Putamen (tissue), 1 donor: ENCODE results near the gene LSM7.

Experiments used
- DNase-seq: peaks from one replicate; pipeline ENCODE4 v3.0.0-alpha.2; 2016; ENCODE audit warnings: low spot score

Gene LSM7

DNA sequence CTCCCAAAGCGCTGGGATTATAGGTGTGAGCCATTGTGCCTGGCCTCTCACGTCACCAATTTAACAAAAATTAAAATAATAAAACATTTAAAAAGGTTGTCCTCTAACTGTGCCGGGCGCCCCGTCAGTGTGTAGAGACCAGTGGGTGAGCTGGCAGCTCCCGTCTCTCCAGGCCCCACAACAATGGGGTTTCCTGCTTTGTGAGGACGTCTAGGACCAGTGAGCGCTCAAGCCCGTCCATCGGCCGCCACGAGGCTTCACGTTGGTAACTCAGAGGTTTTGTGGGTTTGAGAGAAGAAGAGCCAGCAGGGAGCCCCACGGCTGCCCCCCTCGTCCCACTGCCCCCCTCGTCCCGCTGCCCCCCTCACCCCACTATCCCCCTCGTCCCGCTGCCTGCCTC is 4.7 kb downstream of the LSM7 start:
- DNase-seq = no peak

DNA sequence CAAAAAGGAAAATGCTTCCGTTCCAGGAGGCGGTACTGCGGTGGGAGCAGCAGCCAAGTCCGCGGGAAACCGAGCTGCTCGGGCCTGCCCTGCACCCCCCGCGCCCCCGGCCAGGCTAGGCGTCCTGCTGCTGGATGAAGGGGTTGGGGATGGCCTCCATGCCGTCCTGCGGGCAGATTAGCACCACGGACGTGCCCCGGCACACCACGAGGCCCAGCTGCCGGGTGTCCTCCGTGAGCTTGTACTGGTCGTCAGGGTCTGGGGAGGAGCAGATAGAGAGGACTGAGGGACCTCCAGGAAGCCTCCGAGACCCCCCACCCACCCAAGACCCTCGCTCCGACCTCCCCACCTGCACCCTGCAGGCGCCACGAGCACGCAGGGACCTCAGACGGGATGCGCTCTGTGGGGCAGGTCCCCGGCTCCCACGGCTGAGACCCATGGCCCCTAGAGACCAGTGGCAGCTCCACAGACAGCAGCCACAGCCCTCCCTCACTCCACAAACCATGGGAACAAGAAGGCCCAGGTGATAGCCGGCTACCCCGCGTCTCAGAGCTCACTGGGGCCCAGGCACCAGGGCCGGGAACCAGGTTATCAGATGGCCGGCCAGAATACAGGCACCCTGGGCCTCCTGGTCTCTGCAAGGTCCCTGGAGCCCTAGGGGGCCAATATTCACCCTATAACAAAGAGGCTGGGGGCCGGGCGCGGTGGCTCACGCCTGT is 6.7 kb downstream of the LSM7 start:
- DNase-seq = no peak

DNA sequence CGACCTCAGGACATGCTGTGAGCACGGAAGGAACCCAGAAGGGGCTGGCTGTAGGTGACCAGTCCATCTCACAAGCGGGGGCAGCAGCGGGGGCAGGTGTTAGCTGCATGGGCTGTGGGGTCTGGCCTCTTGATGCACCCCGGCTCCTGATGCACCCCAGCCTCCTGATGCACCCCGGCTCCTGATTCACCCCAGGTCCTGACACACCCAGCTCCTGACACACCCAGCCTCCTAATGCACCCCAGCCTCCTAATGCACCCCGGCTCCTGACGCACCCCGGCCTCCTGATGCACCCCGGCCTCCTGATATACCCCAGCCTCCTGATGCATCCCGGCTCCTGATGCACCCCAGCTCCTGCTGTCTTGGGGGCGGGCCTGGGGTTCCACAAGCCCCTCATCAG is 7.4 kb downstream of the LSM7 start:
- no peak for DNase-seq

DNA sequence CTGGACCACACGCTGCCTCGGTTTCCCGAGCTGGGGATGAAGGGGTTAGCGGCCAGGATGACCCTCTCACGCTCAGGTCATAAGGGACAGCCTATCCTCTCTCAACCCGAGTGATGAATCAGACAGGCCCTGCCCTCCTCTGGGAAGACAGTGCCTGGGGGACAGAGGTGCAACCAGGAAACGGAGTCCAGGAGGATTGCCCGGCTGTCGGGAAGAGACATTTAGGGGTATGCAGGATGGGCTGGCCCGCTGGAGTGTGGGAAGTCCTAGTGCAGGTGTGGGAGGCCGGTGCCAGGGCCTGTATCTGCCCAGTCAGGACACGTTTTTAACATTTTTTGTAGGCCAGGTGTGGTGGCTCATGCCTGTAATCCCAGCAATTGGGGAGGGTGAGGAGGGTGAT is 8.3 kb downstream of the LSM7 start:
- DNase-seq = no peak

DNA sequence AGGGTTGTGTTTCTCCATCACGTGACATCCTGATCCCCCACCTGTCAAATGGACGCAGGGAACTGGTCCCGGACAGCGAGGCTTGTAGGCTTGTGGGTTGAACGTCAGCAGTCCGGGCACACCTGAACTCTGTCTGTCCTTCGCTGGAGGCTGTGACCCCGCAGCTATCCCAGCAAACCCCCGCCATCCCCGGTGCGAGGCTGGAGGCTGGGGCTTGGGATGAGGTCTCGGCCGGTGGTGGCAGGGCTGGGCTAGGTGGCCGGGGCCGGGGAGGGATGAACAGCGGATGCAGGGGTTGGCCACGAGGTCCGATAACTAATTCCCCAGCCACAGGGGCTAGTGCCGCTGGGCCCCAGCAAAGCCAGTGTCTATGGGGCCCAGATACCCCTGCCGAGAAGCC is 8.8 kb downstream of the LSM7 start:
- no peak for DNase-seq

DNA sequence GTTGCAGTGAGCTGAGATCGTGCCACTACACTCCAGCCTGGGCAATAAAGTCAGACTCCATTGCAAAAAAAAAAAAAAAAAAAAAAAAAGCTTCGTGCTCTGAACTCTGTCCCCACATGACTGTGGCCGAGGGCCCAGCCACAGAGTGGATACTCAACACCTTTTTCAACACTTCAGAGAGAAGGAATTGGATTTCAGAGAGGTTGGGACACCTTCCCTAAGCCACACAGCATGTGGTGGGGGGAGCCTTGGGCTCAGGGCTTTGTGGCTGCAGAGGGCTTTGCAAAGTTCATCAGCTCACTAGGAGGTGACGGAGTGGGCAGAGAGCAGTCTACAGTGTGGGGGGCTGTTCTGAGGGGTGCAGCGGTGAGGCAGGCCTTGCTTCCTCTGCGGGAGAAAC is 9.5 kb downstream of the LSM7 start:
- no peak for DNase-seq

DNA sequence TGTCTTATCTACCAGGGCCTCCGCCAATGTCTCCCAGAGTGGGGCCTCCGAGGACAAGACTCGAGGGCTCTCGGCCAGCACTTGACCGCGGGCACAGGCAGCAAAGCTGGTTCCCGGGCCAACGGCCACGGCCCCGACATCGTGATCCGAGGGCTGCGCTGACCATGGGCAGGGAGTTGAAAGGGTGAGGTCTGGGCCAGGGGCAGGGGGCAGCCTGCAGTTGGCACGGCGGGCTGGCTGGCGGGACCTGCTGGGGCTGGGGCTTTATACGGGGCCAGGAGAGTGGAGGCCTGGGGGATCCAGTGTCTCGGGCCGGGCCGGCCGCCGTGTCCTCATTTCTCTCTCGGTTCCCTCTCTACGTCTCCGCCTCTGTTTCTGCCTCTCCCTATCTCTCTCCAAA is 10.6 kb downstream of the LSM7 start:
- DNase-seq = no peak

DNA sequence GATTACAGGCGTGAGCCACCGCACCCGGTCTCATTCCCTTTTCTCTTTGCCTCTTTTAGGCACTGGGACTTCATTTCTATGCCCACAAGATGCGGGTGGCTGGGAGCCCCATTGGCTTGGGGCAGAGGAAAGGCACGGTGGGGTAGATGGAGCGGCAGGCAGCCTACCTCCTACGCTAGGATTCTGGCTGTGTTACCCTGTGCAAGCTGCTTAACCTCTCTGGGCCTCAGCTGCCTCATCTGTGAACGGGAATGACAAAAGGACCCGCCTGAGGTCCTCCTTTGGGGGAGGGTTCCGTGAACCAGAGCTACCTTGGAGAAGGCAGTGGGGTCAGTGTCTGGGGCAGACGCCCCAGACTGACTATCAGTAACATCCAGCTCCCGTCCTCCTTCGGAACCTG is 11.1 kb downstream of the LSM7 start:
- DNase-seq = no peak

DNA sequence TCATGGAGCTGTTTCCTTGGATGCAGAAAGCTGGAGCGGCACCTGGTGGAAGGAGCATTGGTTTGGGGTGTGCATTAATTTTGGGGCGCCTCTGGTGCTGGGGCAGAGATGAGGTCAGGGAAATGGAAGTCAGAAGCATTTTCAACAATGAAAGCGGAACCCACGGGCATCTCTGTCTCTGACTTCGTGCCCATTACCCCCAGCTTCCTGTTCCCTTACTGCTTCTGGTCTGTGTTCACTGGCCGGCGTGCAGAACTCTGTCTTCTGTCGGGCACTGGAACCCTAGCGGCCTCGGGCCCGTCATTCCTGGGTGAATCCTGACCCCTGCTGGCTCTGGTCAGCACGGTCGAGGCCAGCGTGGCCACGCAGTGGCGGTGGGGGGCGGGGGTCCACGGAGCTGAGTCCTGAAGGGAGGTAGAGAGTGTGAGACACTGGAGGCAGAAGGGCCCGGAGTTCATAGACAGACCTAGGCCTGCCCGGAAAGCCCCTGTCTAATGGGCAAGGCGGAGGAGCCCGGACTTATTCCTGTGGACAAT is 12.5 kb downstream of the LSM7 start:
- peak; percentile 74 for DNase-seq

DNA sequence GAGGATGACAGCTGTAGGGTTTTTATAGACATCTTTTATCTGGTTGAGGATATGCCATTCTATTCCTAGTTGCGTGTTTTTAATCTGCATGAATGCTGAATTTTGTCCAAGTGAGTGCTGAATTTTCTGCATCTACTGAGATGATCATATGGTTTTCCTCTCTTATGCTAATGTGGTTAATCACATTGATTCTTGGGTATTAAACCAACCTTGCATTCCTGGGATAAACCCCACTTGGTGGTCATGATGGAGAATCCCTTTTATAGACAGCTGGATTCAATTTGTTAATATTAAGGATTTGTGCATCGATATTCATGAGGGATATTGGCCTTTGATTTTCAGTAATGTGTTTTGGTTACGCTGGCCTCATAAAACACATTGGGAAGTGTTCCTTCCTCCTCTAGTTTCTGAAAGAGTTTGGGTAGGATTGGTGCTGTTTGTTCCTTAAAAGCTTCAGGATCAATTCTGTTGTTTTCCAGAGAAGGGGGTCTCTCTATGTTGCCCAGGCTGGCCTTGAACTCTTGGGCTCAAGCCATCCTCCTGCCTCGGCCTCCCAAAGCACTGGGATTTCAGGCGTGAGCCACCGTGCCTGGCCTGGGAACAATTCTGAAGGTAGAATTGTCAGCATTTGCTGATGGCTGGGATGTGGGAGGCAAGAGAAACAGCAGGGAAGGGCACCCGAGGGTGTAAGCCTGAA is 13.1 kb downstream of the LSM7 start:
- no peak for DNase-seq

DNA sequence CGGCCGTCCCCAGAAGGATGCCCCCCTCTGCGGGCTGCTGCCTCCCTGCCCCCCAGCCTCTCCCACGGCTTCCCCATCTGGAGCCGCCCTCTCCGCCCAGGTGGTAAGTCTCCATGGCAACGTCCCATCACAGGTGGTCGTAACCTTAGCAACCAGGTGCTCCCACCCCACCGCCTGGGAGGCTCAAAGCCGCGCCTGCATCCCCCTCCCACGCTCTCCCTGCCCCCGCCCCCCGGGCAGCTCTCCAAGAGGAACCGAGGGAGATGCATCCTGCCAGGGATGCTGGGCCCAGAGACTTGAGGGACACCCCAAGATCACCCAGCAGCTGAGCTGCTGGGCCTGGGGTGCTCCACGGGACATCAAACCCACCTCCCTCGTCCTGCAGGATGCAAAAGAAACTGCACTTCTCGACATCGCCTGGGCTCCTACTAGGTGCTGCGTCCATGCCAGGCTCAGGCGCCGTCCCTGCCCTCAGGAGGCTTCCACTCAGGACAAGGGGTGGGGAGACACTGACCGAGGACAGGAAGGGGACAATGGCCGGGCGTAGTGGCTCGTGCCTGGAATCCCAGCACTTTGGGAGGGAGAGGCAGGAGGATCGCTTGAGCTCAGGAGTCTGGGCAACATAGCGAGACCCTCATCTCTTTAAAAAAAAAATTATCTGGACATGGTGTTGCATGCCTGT is 15.4 kb downstream of the LSM7 start:
- no peak for DNase-seq

DNA sequence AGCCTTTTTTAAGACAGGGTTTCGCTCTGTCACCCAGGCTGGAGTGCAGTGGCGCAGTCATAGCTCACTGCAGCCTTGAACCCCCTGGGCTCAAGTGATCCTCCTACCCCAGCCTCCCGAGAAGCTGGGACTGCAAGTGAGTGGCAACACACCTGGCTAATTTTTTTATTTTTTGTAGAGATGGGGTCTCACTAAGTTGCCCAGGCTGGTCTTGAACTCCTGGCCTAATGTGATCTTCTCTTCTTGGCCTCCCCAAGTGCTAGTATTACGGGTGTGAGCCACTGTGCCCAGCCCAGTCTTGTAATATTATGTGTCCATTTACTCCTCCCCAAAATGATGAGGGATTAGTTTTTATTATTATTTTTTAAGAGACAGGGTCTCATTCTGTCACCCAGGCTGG is 17.3 kb downstream of the LSM7 start:
- no peak for DNase-seq

DNA sequence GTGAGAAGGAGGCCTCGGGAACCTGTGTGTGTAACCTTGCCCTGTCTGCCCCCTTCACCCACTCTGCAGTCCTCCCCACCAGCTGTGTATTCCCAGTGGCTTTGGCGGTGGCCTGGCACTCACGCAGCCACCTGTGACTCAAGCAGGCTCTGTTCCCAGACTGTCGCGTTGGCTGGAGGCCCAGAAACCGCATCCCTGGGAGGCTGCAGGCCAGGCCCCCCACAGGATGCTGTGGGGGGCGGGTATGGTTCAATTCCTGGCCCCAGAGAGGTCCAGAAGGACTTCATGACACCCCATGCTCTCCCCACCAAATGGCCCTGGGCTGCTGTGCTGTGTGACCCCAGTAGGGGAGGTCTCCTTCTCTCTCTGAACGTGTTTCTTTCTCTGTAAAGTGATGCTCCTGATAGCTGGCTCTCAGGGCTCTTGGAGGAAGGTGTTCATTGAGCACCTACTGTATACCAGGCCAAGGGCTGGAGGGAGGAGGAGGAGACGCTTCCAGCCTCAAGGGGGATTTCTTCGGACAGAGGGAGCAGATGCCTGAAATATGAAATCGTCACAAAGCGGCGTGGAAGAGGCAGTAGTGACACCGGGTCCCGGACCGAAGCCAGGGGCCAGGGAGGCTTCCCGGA is 18.5 kb downstream of the LSM7 start:
- no peak for DNase-seq

DNA sequence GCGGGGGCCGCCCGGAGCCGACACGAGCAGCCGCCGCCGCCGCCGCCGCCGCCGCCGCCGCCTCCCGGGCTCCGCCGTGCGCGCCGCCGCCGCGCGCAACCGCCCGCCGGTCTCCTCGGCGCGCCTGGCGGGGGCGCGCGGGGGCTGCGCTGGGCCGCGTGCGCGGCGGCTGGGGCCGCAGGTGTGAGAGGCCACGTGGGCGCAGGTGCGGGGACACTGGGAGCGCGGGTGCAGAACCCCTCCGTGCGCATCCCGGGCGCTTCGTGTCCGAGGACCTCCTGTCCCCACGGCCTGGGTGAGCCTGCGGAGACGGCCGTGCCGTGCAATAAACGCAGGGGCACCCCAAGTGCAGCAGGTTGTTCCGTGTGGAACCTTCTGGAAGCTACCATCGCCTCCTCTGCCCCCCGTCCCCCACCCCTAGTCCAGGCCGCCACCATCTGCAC is 20.3 kb downstream of the LSM7 start, which contains the start of gene LINGO3:
Gene LINGO3, minus strand, starts transcription at position 41 of the 443 bp plus-strand sequence. CDS start 16,378 bp downstream, outside the sequence.
- no peak for DNase-seq

DNA sequence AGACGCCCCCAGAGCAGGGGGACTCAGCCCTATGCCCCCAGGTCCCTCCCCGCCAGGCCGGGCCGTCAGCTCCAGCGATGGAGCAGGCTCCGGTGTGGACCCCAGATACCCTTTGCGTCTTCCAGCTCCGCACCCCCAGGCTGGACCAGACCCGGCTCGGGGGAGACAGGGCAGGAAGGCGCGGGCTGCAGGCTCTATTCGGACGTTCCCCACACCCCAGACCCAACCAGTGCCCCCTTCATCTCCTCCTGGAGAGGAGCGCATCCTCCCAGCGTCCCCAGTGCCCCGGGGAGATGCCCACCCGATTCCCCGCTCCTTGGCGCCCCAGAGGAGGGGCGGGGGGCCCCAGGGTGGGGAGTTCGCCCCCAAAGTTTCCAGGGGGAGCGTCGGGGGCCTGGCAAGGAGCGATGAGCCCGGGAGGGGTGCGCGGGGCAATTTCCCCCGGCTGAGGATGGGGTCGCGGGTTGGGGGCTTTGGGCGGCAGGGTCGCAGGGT is 20.8 kb downstream of the LSM7 start:
- no peak for DNase-seq

DNA sequence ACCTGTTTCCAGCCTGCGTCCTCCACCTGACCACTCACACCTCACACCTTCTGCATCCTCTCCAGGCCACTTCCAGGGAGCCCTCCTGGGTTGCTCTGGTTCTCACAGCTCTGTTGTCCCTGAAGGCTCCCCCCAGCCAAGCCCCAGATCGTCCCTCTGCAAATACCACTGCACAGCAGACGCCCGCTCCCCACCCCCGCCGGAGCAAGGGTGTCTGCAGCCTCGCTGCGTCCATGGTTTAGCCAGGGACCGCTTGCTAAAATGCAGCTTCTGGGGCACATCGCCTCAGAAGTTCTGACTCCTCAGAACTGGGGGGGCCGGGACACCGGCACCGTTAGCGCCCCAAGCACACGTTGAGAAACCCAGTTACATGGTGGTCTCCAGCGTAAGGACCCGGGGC is 21.4 kb downstream of the LSM7 start:
- no peak for DNase-seq

DNA sequence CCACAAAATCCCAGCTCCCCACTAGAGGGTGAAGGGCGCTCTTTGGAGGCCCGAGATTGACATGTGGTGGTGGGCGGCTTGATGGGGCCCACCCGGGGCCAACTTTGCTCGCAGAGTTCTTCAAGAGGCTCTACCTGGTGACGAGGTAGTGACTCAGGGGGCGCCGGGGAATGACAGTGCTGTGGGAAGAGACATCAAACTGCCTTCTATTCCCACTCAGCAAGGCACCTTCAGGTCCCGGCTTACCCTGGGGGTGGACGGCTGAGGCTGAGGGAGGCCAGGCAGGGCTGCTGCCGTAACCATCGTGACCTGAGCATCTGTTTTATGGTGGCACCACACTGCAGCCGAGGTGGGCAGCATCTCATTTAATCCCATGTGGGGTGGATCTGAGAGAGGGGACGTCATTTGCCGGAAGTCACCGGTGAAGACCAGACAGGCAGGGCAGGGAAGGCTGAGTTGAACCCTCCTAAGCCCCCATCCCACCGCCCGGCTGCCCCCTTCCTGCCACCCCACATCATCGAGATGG is 22.0 kb downstream of the LSM7 start:
- peak; percentile 84 for DNase-seq

DNA sequence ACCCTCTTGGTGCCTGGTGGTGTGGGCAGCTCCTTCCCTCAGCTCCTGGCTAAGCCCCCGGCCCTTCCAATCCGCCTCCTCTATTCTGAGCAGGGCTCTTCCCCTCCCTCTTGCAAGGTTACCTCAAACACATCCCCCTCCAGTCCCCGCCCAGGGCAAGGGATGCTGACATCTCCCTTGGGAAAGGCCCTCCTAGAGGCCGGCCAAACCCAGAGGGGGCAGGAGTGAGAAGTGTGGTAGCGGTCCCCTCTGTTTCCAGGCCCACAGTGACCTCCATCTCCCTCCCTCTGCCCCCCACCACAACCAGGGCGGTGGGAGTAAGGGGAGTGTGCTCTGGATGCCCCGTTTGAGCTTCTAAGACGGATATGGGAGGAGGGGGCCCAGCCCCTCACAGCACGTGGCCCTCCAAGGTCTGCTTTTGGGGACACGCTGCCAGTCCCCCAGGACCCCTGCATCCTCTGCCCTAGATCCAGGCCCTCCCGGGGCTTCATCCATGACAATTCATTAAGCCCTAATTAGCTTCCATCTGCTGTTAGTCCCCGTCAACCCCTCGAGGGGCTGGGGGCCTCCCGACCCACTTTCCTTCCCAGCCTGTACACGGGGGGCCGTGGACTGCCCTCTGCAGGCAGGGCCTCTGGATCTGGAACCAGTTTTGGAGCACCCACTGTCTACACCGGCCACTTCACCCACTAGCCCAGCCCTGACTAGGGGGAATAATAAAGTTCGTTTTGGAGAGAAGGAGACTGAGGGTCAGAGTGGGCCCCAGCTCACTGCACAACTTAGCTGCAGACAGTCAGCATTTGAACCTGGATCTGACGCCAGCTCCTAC is 22.7 kb downstream of the LSM7 start:
- DNase-seq = no peak

DNA sequence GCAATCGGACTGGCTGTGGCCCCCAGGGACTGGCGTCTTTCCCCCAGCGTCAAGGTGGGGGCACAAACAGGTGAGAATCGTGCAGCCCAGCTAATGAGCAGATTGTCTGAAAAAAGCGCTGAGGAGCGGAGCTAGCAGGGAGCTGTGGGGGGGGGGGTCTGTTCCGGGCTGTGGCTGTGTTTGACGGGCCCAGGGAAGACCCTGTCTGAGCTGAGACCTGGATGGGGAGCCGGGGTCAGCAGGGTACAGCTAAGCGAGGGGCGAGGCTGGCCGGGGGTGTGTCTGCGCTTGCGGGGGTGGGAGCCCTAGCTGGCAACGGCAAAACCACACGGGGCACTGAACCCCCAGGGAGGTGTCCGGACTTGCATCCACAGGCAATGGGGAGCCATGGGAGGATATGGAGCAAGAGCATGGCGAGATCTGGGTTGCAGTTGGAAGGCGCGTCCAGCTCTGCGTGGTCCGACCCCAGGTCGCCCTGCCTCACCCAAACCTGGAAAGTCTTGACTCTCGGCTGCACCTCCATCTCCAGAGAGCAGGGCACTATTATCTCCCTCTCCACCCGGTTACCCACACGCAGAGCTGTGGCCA is 25.1 kb downstream of the LSM7 start:
- DNase-seq = no peak

DNA sequence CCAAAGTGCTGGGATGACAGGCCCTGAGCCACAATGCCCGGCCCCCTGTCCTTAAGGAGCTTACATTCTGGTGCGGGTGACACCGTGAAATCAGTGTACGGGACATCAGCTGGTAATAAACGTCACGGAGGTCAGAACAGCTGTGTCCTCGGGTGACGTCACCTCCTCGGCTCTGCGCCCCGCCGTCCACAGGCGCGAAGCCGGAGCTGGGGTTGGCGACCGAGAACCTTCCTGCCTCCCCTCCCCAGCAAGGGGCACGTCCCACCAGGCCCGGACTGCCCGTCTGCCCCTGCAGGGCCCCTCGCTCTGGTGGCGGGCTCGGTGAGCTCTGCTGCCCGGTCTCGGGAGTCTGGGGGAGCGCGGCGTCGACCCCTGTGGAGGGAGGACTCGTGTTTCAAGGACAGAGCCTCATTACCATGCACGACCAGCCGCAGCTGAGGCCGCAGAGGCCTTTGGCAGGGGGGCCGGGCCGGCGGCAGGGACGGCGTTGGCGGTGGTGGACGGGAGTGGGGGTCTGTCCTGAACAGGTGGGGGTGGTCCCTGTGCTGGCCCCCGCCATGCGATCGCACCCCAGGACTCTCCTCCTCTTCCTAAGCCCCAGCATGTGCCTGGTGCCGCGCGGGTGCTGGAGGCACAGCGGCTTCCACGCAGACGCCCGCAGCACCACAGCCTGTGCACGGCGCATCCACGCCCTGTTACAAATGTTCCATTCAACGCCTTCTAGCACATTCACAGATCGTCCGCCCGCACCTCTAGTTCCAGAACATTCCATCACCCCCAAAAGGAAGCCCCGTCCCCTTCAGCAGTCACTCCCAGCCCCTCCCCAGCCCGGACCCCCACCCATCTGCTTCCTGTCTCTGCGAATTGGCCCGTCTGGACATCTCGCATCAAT is 25.8 kb downstream of the LSM7 start:
- DNase-seq = no peak
